K562 (cell line): ENCODE results near the gene LATS1. TPM values are rescaled to one million over a fixed set of nuclear protein-coding genes. Genes with fewer than 3 reads are reported as not detected.

Experiments
- ATAC-seq: fragments of 200-7000 bp; cut with Tn5 transposase; 3 replicates; pipeline ENCODE4 v1.9.1; 2020; ENCODE audit warnings: moderate library complexity
- BruUV-seq: library from RNA; stranded (reverse); fragments of 400-500 nt; replicated peaks from 2 replicates; lab custom pipeline; 2021; lab: Mats Ljungman, UMichigan
- CTCF ChIA-PET: fragments of 300-600 bp; formaldehyde crosslinking; extraction: SDS; loops from one replicate; lab custom pipeline; 2021; ENCODE audit warnings: low intra/inter-chr PET ratio; lab: Yijun Ruan, JAX
- POLR2A ChIA-PET: fragments of 300-600, 350-650 bp; sonication (Branson Sonifier 250); formaldehyde crosslinking; extraction: SDS; loops from one replicate; lab custom pipeline; 2021; ENCODE audit warnings: antibody characterized with exemption, inconsistent platforms; lab: Yijun Ruan, JAX
- DNase-seq, 4 experiments: peaks; one replicate each; pipeline versions ENCODE4 v3.0.0 to v3.0.0-alpha.2; 2011 to 2018; ENCODE audit warnings: low spot score in 3 of 4, mixed read lengths in 3 of 4; ENCODE audit errors: extremely low read depth in 1 of 4
- FAIRE-seq: peaks from 2 replicates; lab custom pipeline; 2011; peaks lifted over from hg19 to GRCh38; lab: Jason Lieb, UNC
- H2AFZ ChIP-seq: 2 replicates; pipeline ENCODE4 v1.6.0; 2011; ENCODE audit warnings: low read depth, low read length, control low read depth, inconsistent platforms
- H3K27ac ChIP-seq: fragments of 200-600 bp; 3 replicates; pipeline ENCODE4 v1.8.0; 2011; ENCODE audit warnings: low read depth, mild to moderate bottlenecking, control low read depth, inconsistent platforms, low read length, moderate library complexity, mixed read lengths; ENCODE audit errors: extremely low read depth
- H3K27me3 ChIP-seq, 2 experiments: fragments of 300-600 bp in 1 of 2; 2 replicates in 1 of 2; 3 replicates in 1 of 2; pipeline versions ENCODE4 v1.6.0 to v1.8.0; 2011; ENCODE audit warnings: inconsistent platforms in 2 of 2, low read length in 2 of 2, mild to moderate bottlenecking in 1 of 2, mixed read lengths in 1 of 2, moderate library complexity in 1 of 2; ENCODE audit not compliant: control insufficient read depth in 2 of 2, insufficient read depth in 2 of 2
- H3K36me3 ChIP-seq: fragments of 300-600 bp; 3 replicates; pipeline ENCODE4 v1.8.0; 2011; ENCODE audit warnings: mild to moderate bottlenecking, low read length, inconsistent platforms; ENCODE audit not compliant: control insufficient read depth, insufficient read depth
- H3K4me1 ChIP-seq, 2 experiments: fragments of 200-600 bp in 1 of 2; replicated peaks in 1 of 2; 2 replicates in 1 of 2; 3 replicates in 1 of 2; pipeline versions ENCODE4 v1.5.1 to v1.8.0; 2011; ENCODE audit warnings: inconsistent platforms in 2 of 2, low read length in 2 of 2, mild to moderate bottlenecking in 1 of 2, mixed read lengths in 1 of 2, moderate library complexity in 1 of 2; ENCODE audit not compliant: control insufficient read depth in 2 of 2, insufficient read depth in 2 of 2
- H3K4me2 ChIP-seq: 2 replicates; pipeline ENCODE4 v1.6.1; 2011; ENCODE audit warnings: low read length, control low read depth, inconsistent platforms, mixed read lengths; ENCODE audit not compliant: insufficient read depth
- H3K4me3 ChIP-seq: fragments of 200-600 bp; sonication (generic), shearing (Covaris generic); 2 replicates; pipeline ENCODE4 v1.5.1; 2016; ENCODE audit warnings: control low read depth, inconsistent platforms
- H3K79me2 ChIP-seq: fragments of 200-600 bp; 3 replicates; pipeline ENCODE4 v1.8.0; 2011; ENCODE audit warnings: low read length, inconsistent platforms; ENCODE audit not compliant: control insufficient read depth, insufficient read depth
- H3K9ac ChIP-seq, 2 experiments: 2 replicates each; pipeline versions ENCODE4 v1.6.0 to v1.6.1; 2011; ENCODE audit warnings: low read depth in 2 of 2, low read length in 2 of 2, control low read depth in 1 of 2, inconsistent platforms in 1 of 2, mild to moderate bottlenecking in 1 of 2, mixed read lengths in 1 of 2; ENCODE audit not compliant: insufficient read depth in 1 of 2
- H3K9me1 ChIP-seq: one replicate; pipeline ENCODE4 v1.6.0; 2011; ENCODE audit warnings: inconsistent platforms, mild to moderate bottlenecking, low read length, moderate library complexity; ENCODE audit not compliant: control insufficient read depth, insufficient read depth
- H3K9me3 ChIP-seq: replicated peaks from 2 replicates; pipeline ENCODE4 v1.5.1; 2011; ENCODE audit warnings: low read depth, low read length, inconsistent platforms; ENCODE audit not compliant: control insufficient read depth, insufficient read depth
- H4K20me1 ChIP-seq: replicated peaks from 2 replicates; pipeline ENCODE4 v1.6.1; 2011; ENCODE audit warnings: low read length, inconsistent platforms, mixed read lengths; ENCODE audit not compliant: control insufficient read depth, insufficient read depth
- CBX1 ChIP-seq: sonication (generic); IDR thresholded peaks from 2 replicates; pipeline ENCODE4 v1.6.1; 2016; ENCODE audit warnings: antibody characterized with exemption, low read depth, mild to moderate bottlenecking
- FOS ChIP-seq: IDR thresholded peaks from 3 replicates; pipeline ENCODE4 v1.6.1; 2011; ENCODE audit not compliant: insufficient read length; ENCODE audit errors: extremely low read depth
- HMG20B ChIP-seq: fragments of 250-450 bp; sonication (Bioruptor Pico); IDR thresholded peaks from 2 replicates; pipeline ENCODE4 v1.5.0; 2021; ENCODE audit warnings: mild to moderate bottlenecking
- NBN ChIP-seq: fragments of 450-650 bp; IDR thresholded peaks from 2 replicates; pipeline ENCODE4 v1.6.1; 2016; ENCODE audit warnings: low read depth, mild to moderate bottlenecking
- NFIC ChIP-seq: fragments of 450-650 bp; IDR thresholded peaks from 2 replicates; pipeline ENCODE4 v1.6.1; 2017; ENCODE audit warnings: mild to moderate bottlenecking, inconsistent platforms
- PCBP2 ChIP-seq: fragments of 200-400 bp; formaldehyde crosslinking; IDR thresholded peaks from 2 replicates; pipeline ENCODE4 v1.6.1; 2018; ENCODE audit warnings: low read length, low read depth, mild to moderate bottlenecking, moderate library complexity; ENCODE audit not compliant: poor library complexity, severe bottlenecking
- SMAD3 ChIP-seq: fragments of 450-650 bp; formaldehyde crosslinking; conservative IDR thresholded peaks from 2 replicates; pipeline ENCODE4 v1.4.0; 2020; ENCODE audit warnings: mild to moderate bottlenecking
- ZBTB1 ChIP-seq: sonication (generic); formaldehyde crosslinking; IDR thresholded peaks from 2 replicates; pipeline ENCODE4 v1.8.1; 2023; ENCODE audit warnings: missing genetic modification reagents, low read depth, mild to moderate bottlenecking, borderline replicate concordance
- ZBTB8A ChIP-seq: fragments of 450-650 bp; IDR thresholded peaks from 2 replicates; pipeline ENCODE4 v1.6.1; 2018; ENCODE audit warnings: mild to moderate bottlenecking, moderate library complexity; ENCODE audit not compliant: partially characterized antibody
- ZEB2 ChIP-seq: fragments of 450-650 bp; IDR thresholded peaks from 2 replicates; pipeline ENCODE4 v1.6.1; 2016
- ZFPM2 ChIP-seq: fragments of 250-450 bp; sonication (Bioruptor Pico); IDR thresholded peaks from 2 replicates; pipeline ENCODE4 v1.5.1; 2022; ENCODE audit warnings: mild to moderate bottlenecking
- ZNF134 ChIP-seq: fragments of 250-450 bp; sonication (Bioruptor Pico); conservative IDR thresholded peaks from 2 replicates; pipeline ENCODE4 v1.4.0; 2020
- WGBS: fragments of 100-300 bp; shearing (Covaris generic); methylation state at CpG from one replicate; pipeline ENCODE4 v1.1.6; 2016; ENCODE audit warnings: low coverage, mixed read lengths; ENCODE audit not compliant: insufficient coverage; ENCODE audit errors: missing lambda C conversion rate; 5-methylcytosine and 5-hydroxymethylcytosine counted together
- in situ Hi-C: fragments of 300-500 bp; cut with MboI; formaldehyde crosslinking; loops from 4 replicates; pipeline ENCODE4 v1.15.0; 2018; ENCODE audit warnings: inconsistent platforms, mixed read lengths
- intact Hi-C: fragments of 100-400 bp; cut with micrococcal nuclease; formaldehyde crosslinking; loops from 2 replicates; pipeline ENCODE4 v1.14.2; 2022
- polyA plus RNA-seq, 8 experiments: library from polyadenylated mRNA; depleted of rRNA in 4 of 8; stranded (reverse) in 5 of 8; unstranded in 3 of 8; fragments of >200 nt; fragmentation: Nextera tagmentation in 2 of 8; fragmentation: Illumina TruSeq in 1 of 8; extraction: Ambion mirVana in 2 of 8; extraction: Trizol in 1 of 8; gene quantifications; 2 replicates each; pipeline versions ENCODE4 v1.2.1 to v1.2.3, GENCODE V29; 2011 to 2014; ENCODE audit warnings: inconsistent platforms in 1 of 8, missing spikeins in 1 of 8
- total RNA-seq, 7 experiments: library from RNA; depleted of rRNA in 6 of 7; stranded (reverse); fragments of >200 nt in 6 of 7; fragmentation: Illumina TruSeq in 2 of 7; extraction: Trizol in 2 of 7; gene quantifications; 2 replicates each; pipeline versions ENCODE4 v1.2.1 to v1.2.3, GENCODE V29; 2011 to 2021; ENCODE audit warnings: low replicate concordance in 1 of 7
- TF ChIP-seq, protein P1 (sequence below), 3 experiments: fragments of 200-800 bp in 1 of 3; sonication (Bioruptor generic) in 1 of 3; sonication (generic) in 1 of 3; formaldehyde crosslinking in 1 of 3; IDR thresholded peaks; 2 replicates each; pipeline versions ENCODE4 v1.6.1 to v1.8.0; 2016 to 2022; ENCODE audit warnings: mild to moderate bottlenecking in 2 of 3, missing compliant biosample characterization in 2 of 3, missing genetic modification characterization in 2 of 3, missing genetic modification reagents in 1 of 3
- TF ChIP-seq, protein P2 (sequence below): sonication (generic); formaldehyde crosslinking; IDR thresholded peaks from 2 replicates; pipeline ENCODE4 v1.9.0; 2022; ENCODE audit warnings: mild to moderate bottlenecking, missing genetic modification reagents

LATS1 gene
- total and polyA plus RNA-seq, 9 of the 15 experiments (the other 6 are each of a cell fraction or from before 2014, with no cell fraction given): 5.0 to 36.3 (median 18.4) TPM

DNA sequence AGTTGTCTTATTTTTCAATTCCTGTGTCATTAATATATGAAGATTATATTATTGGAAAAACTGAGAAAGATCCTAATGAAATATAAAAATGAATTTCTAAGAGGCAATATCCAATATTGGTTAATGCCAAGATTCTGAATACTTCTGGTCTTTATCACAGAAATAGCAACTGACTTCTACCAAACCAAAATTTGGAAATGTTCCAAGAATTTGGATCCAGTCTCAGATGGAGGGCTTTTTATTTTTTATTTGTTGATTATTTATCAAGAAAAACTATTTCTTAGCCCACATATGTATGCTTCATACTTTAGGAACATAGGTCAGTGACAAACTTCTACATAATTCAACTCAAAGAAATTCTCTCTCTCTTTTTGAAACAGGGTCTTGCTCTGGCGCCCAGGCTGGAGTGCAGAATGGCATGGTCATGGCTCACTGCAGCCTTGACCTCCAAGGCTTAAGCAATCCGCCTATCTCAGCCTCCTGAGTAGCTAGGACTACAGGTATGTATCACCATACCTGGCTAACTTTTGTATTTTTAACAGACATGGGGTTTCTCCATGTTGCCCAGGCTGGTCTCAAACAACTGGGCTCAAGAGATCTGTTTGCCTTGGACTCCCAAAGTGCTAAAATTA, 15.3 kb upstream of the LATS1 start:
- no peak overlapping the region for H3K9ac ChIP-seq
- ATAC-seq (no peak), DNase-seq (no peak), FAIRE-seq (no peak)
- in situ Hi-C loops (no loop called here), intact Hi-C loops (no loop called here)
- CTCF ChIA-PET: no interaction called here
- WGBS: 91% methylated on average over 2 of the region's 2 CpGs
- no peaks in the 10 kb centered on the region for H3K9me1 ChIP-seq
- no peaks in the 10 kb centered on the region for H4K20me1 ChIP-seq
- no peaks in the 10 kb centered on the region for H3K27me3 ChIP-seq
- TF ChIP-seq NBN (no peak), NFIC (peak; percentile 67)
- H3K9me3 ChIP-seq: no peaks in the 10 kb centered on the region
- no TSS peak for BruUV-seq
- peaks cover 6% of the 10 kb centered on the region; the same call in 1 of the 3 replicates for H3K79me2 ChIP-seq
- peaks cover 16 to 23% of the 10 kb centered on the region in 2 experiments for H3K4me1 ChIP-seq
- POLR2A ChIA-PET: interaction anchor here (1.3 kb wide), 2 partner anchors 13 to 15 kb away, joined by 3 to 5 read pairs; partner anchors contain the start of gene LATS1
- H2AFZ ChIP-seq: no peak overlapping the region
- no peak overlapping the region for H3K4me3 ChIP-seq
- no peak overlapping the region for H3K4me2 ChIP-seq
- H3K27ac ChIP-seq: no peak overlapping the region
- peaks cover 88% of the 10 kb centered on the region for H3K36me3 ChIP-seq

DNA sequence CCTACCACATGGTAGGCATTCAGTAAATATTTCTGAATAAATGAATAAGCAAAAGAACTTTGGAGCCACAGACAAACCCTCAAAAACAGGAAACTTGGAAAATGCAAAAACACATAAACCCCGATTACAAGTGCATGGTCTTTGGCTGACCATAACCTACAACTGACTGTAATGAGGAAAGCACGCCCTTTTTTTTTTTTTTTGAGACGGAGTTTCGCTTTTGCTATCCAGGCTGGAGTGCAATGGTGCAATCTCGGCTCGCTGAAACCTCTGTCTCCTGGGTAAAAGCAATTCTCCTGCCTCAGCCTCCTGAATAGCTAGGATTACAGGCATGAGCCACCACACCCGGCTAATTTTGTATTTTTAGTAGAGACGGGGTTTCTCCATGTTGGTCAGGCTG, 11.9 kb upstream of the LATS1 start:
- in situ Hi-C loops (loop anchor here (10.0 kb wide), 1 partner anchor 195 kb away; the partner anchor contains the start of gene RAET1G), intact Hi-C loops (no loop called here)
- no peak for FAIRE-seq
- POLR2A ChIA-PET: interaction anchor here (1.0 to 2.7 kb wide), 3 partner anchors 12 to 20 kb away, joined by 3 to 11 read pairs (median 3); partner anchors contain the start of genes LATS1, NUP43 and PCMT1
- no peak for TF ChIP-seq ZBTB8A
- TF ChIP-seq, protein P1, sequence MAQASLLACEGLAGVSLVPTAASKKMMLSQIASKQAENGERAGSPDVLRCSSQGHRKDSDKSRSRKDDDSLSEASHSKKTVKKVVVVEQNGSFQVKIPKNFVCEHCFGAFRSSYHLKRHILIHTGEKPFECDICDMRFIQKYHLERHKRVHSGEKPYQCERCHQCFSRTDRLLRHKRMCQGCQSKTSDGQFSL (CRISPR knock-in tag; IDR thresholded peaks at IDR 0.05): no peak
- TF ChIP-seq, protein P1 (tag; IDR thresholded peaks at IDR 0.05): no peak
- TF ChIP-seq ZFPM2: no peak
- TF ChIP-seq CBX1: no peak
- no peak for TF ChIP-seq FOS
- no peak for TF ChIP-seq SMAD3 (CRISPR knock-in tag)
- TF ChIP-seq ZNF134: no peak
- TF ChIP-seq PCBP2: no peak
- no peak for TF ChIP-seq ZEB2
- TF ChIP-seq, protein P2, sequence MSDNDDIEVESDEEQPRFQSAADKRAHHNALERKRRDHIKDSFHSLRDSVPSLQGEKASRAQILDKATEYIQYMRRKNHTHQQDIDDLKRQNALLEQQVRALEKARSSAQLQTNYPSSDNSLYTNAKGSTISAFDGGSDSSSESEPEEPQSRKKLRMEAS: no peak
- no peak for TF ChIP-seq HMG20B (CRISPR knock-in tag)
- TF ChIP-seq ZBTB1: no peak
- Histone ChIP-seq H3K4me2 (no peak overlapping the region), H3K79me2 (peaks cover 14% of the 10 kb centered on the region; the same call in 2 of the 3 replicates), H3K27me3 (no peaks in the 10 kb centered on the region), H3K9ac (peak overlapping the region in 1 of 2 experiments; percentile 64; a peak in 1 of 4 replicates), H3K4me3 (no peak overlapping the region), H3K9me3 (no peaks in the 10 kb centered on the region), H3K36me3 (peaks cover 86% of the 10 kb centered on the region), H3K9me1 (no peaks in the 10 kb centered on the region), H3K27ac (peak overlapping the region; percentile 95), H2AFZ (no peak overlapping the region), H3K4me1 (peaks cover 16 to 37% of the 10 kb centered on the region in 2 experiments), H4K20me1 (no peaks in the 10 kb centered on the region)
- CTCF ChIA-PET: no interaction called here
- ATAC-seq: no peak
- WGBS: 91% methylated on average over 8 of the region's 8 CpGs
- no peak for DNase-seq
- no TSS peak for BruUV-seq
